Body of pancreas (tissue), 4 donors: Measurements from ENCODE around the gene HPN.

ENCODE experiments used
- POLR2A ChIP-seq, 3 donors: fragments of 450-650 bp; IDR thresholded peaks; one replicate each; pipeline ENCODE4 v1.6.1; 2016; ENCODE audit warnings: antibody characterized with exemption in 3 of 3, mild to moderate bottlenecking in 2 of 3
- TF ChIP-seq, protein P1 (sequence below), 7 experiments: fragments of 450-650 bp in 4 of 7; fragments of 200-600 bp in 3 of 7; sonication (generic) in 3 of 7; IDR thresholded peaks; one replicate each; pipeline ENCODE4 v1.5.1; 2016 to 2019; ENCODE audit warnings: antibody characterized with exemption in 7 of 7

- TF ChIP-seq, protein P1, sequence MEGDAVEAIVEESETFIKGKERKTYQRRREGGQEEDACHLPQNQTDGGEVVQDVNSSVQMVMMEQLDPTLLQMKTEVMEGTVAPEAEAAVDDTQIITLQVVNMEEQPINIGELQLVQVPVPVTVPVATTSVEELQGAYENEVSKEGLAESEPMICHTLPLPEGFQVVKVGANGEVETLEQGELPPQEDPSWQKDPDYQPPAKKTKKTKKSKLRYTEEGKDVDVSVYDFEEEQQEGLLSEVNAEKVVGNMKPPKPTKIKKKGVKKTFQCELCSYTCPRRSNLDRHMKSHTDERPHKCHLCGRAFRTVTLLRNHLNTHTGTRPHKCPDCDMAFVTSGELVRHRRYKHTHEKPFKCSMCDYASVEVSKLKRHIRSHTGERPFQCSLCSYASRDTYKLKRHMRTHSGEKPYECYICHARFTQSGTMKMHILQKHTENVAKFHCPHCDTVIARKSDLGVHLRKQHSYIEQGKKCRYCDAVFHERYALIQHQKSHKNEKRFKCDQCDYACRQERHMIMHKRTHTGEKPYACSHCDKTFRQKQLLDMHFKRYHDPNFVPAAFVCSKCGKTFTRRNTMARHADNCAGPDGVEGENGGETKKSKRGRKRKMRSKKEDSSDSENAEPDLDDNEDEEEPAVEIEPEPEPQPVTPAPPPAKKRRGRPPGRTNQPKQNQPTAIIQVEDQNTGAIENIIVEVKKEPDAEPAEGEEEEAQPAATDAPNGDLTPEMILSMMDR (IDR thresholded peaks at IDR 0.05), result no peak
- no peak for TF ChIP-seq POLR2A (IDR thresholded peaks at IDR 0.05)
These were observed 15.6 kb upstream of the HPN start for GRCh38 chr19:35025969-35026368.
